ENCODE measurements around the gene MRPL54.

- TF ChIP-seq, protein P1, sequence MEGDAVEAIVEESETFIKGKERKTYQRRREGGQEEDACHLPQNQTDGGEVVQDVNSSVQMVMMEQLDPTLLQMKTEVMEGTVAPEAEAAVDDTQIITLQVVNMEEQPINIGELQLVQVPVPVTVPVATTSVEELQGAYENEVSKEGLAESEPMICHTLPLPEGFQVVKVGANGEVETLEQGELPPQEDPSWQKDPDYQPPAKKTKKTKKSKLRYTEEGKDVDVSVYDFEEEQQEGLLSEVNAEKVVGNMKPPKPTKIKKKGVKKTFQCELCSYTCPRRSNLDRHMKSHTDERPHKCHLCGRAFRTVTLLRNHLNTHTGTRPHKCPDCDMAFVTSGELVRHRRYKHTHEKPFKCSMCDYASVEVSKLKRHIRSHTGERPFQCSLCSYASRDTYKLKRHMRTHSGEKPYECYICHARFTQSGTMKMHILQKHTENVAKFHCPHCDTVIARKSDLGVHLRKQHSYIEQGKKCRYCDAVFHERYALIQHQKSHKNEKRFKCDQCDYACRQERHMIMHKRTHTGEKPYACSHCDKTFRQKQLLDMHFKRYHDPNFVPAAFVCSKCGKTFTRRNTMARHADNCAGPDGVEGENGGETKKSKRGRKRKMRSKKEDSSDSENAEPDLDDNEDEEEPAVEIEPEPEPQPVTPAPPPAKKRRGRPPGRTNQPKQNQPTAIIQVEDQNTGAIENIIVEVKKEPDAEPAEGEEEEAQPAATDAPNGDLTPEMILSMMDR (IDR thresholded peaks at IDR 0.05) = no peak
- TF ChIP-seq POLR2A (IDR thresholded peaks at IDR 0.05) (no peak), EP300 (IDR thresholded peaks at IDR 0.05) (no peak)
Measured at GRCh38 chr19:3767050-3767449, 4.6 kb downstream of the MRPL54 start.

All from ovary (tissue), 3 donors.